Stimulated activated CD8-positive, alpha-beta memory T cell treated with anti-CD3 and anti-CD28 coated beads, Interleukin-7, amount 100 ng/mL, for 4 hours (primary cell): ENCODE measurements around the gene NOTCH1.

Experiments
- DNase-seq, 2 donors: peaks; one replicate each; pipeline ENCODE4 v3.0.0-alpha.2; 2020; ENCODE audit warnings: low read depth in 2 of 2

NOTCH1 gene

GRCh38 chr9:136465500-136466154 lies 80.2 kb downstream of the NOTCH1 start:
- no peak for DNase-seq

- no peak for DNase-seq
These were observed 81.6 kb downstream of the NOTCH1 start for GRCh38 chr9:136464241-136464640.

- no peak for DNase-seq
These were observed 82.3 kb downstream of the NOTCH1 start for GRCh38 chr9:136463578-136463977.

- DNase-seq = no peak
These were observed 83.2 kb downstream of the NOTCH1 start for GRCh38 chr9:136462664-136463063.

- no peak for DNase-seq
These were observed 85.0 kb downstream of the NOTCH1 start for GRCh38 chr9:136460772-136461325.

GRCh38 chr9:136459425-136459824 lies 86.4 kb downstream of the NOTCH1 start:
- DNase-seq = no peak

- DNase-seq = no peak
These were observed 88.5 kb downstream of the NOTCH1 start for GRCh38 chr9:136457326-136457725.

- no peak for DNase-seq
These were observed 89.6 kb downstream of the NOTCH1 start for GRCh38 chr9:136456258-136456657.

GRCh38 chr9:136455043-136456002 lies 90.5 kb downstream of the NOTCH1 start:
- no peak for DNase-seq

GRCh38 chr9:136454026-136454796 lies 91.6 kb downstream of the NOTCH1 start:
- DNase-seq = no peak

- no peak for DNase-seq
These were observed 92.5 kb downstream of the NOTCH1 start for GRCh38 chr9:136453326-136453725.

GRCh38 chr9:136451221-136451877 lies 94.5 kb downstream of the NOTCH1 start:
- no peak for DNase-seq

GRCh38 chr9:136448655-136449054 lies 97.2 kb downstream of the NOTCH1 start:
- no peak for DNase-seq

- no peak for DNase-seq
These were observed 98.6 kb downstream of the NOTCH1 start for GRCh38 chr9:136447173-136447778.

GRCh38 chr9:136445799-136446198 lies 100.0 kb downstream of the NOTCH1 start:
- DNase-seq = no peak
